Measurements from ENCODE around the gene MORN4. TPM values are rescaled to one million over a fixed set of nuclear protein-coding genes. Genes with fewer than 3 reads are reported as not detected.

MORN4 gene
- total RNA-seq, 2 experiments from 2014 or later, result 3.2 to 3.9 TPM

- intact Hi-C loops (cut with micrococcal nuclease), result no loop called here
- no peak overlapping the region for H3K27ac Mint-ChIP-seq
- H3K4me1 Mint-ChIP-seq (ENCODE audit: low read depth), result no peaks in the 10 kb centered on the region
- no peaks in the 10 kb centered on the region for H3K27me3 Mint-ChIP-seq
- H3K9me3 Mint-ChIP-seq, result no peaks in the 10 kb centered on the region
- H3K4me3 Mint-ChIP-seq, result no peak overlapping the region
- no peaks in the 10 kb centered on the region for H3K36me3 Mint-ChIP-seq (ENCODE audit: low read depth)
- CTCF ChIA-PET, result interaction anchor here (0.9 to 1.3 kb wide), 4 partner anchors 9 to 61 kb away, joined by 3 read pairs; partner anchors contain the start of genes ANKRD2 and HOGA1
- no peak for TF ChIP-seq CTCF (IDR thresholded peaks at IDR 0.05)
- POLR2A ChIA-PET, result interaction anchor here (0.7 kb wide), 1 partner anchor 16 kb away, joined by 3 read pairs; no protein-coding TSS in a partner anchor
- no peak for ATAC-seq
- DNase-seq, result no peak
These were observed 36.9 kb downstream of the MORN4 start for GRCh38 chr10:97596101-97597082.

GRCh38 chr10:97593421-97593820 lies 39.9 kb downstream of the MORN4 start:
- ChIA-PET CTCF (interaction anchor here (1.2 kb wide), 1 partner anchor 21 kb away, joined by 4 read pairs; the partner anchor contains the start of gene ANKRD2), POLR2A (no interaction called here)
- no peak for TF ChIP-seq CTCF (IDR thresholded peaks at IDR 0.05)
- no peak for DNase-seq
- Mint-ChIP-seq H3K27ac (no peak overlapping the region), H3K36me3 (ENCODE audit: low read depth) (no peaks in the 10 kb centered on the region), H3K9me3 (no peaks in the 10 kb centered on the region), H3K4me3 (no peak overlapping the region), H3K4me1 (ENCODE audit: low read depth) (no peaks in the 10 kb centered on the region), H3K27me3 (no peaks in the 10 kb centered on the region)
- no peak for ATAC-seq
- intact Hi-C loops (cut with micrococcal nuclease), result no loop called here

GRCh38 chr10:97590748-97591495 lies 42.4 kb downstream of the MORN4 start:
- POLR2A ChIA-PET, result interaction anchor here (0.7 to 0.8 kb wide), 2 partner anchors 9 to 224 kb away, joined by 3 to 5 read pairs; no protein-coding TSS in a partner anchor
- Mint-ChIP-seq H3K4me3 (no peak overlapping the region), H3K27ac (no peak overlapping the region), H3K36me3 (ENCODE audit: low read depth) (no peaks in the 10 kb centered on the region), H3K9me3 (no peaks in the 10 kb centered on the region), H3K4me1 (ENCODE audit: low read depth) (no peaks in the 10 kb centered on the region), H3K27me3 (no peaks in the 10 kb centered on the region)
- no peak for ATAC-seq
- CTCF ChIA-PET, result interaction anchor here (0.7 to 1.7 kb wide), 3 partner anchors 19 to 39 kb away, joined by 3 to 14 read pairs (median 3); partner anchors contain the start of gene ANKRD2
- TF ChIP-seq CTCF (IDR thresholded peaks at IDR 0.05), result no peak
- DNase-seq, result no peak
- intact Hi-C loops (cut with micrococcal nuclease), result no loop called here

GRCh38 chr10:97590082-97590747 lies 43.1 kb downstream of the MORN4 start:
- H3K36me3 Mint-ChIP-seq (ENCODE audit: low read depth), result no peaks in the 10 kb centered on the region
- POLR2A ChIA-PET, result interaction anchor here (0.7 kb wide), 1 partner anchor 223 kb away, joined by 3 read pairs; no protein-coding TSS in a partner anchor
- intact Hi-C loops (cut with micrococcal nuclease), result no loop called here
- H3K4me1 Mint-ChIP-seq (ENCODE audit: low read depth), result no peaks in the 10 kb centered on the region
- no peaks in the 10 kb centered on the region for H3K9me3 Mint-ChIP-seq
- CTCF ChIA-PET, result interaction anchor here (0.7 to 1.7 kb wide), 2 partner anchors 18 to 22 kb away, joined by 3 to 14 read pairs; partner anchors contain the start of gene ANKRD2
- no peak overlapping the region for H3K27ac Mint-ChIP-seq
- no peak overlapping the region for H3K4me3 Mint-ChIP-seq
- DNase-seq (peak; percentile 49), ATAC-seq (peak; percentile 51)
- no peak for TF ChIP-seq CTCF (IDR thresholded peaks at IDR 0.05)
- H3K27me3 Mint-ChIP-seq, result no peaks in the 10 kb centered on the region

All from activated CD8-positive, alpha-beta T cell treated with anti-CD3 and anti-CD28 coated beads for 36 hours (primary cell).